ENCODE measurements around the gene CTSD.

GRCh38 chr11:1753929-1754305 is 9.8 kb downstream of the CTSD start:
- TF ChIP-seq ATF3 (IDR thresholded peaks at IDR 0.05) (no peak), CTCF (IDR thresholded peaks at IDR 0.05; ENCODE audit: low read depth, low read length, missing input control) (no peak), RAD21 (IDR thresholded peaks at IDR 0.05) (no peak), JUND (IDR thresholded peaks at IDR 0.05) (no peak), SP1 (IDR thresholded peaks at IDR 0.05) (no peak), HNF4A (conservative IDR thresholded peaks at IDR 0.05) (no peak), GABPA (IDR thresholded peaks at IDR 0.05 in 1 of 2, conservative IDR thresholded peaks at IDR 0.05 in 1 of 2) (no peak), TAF1 (conservative IDR thresholded peaks at IDR 0.05) (no peak), NR2F2 (IDR thresholded peaks at IDR 0.05) (no peak), EGR1 (IDR thresholded peaks at IDR 0.05; ENCODE audit: low read depth in 2 of 2) (no peak), YY1 (IDR thresholded peaks at IDR 0.05) (no peak), MAX (IDR thresholded peaks at IDR 0.05) (no peak), HNF4G (IDR thresholded peaks at IDR 0.05) (no peak)
- TF ChIP-seq, protein P1, sequence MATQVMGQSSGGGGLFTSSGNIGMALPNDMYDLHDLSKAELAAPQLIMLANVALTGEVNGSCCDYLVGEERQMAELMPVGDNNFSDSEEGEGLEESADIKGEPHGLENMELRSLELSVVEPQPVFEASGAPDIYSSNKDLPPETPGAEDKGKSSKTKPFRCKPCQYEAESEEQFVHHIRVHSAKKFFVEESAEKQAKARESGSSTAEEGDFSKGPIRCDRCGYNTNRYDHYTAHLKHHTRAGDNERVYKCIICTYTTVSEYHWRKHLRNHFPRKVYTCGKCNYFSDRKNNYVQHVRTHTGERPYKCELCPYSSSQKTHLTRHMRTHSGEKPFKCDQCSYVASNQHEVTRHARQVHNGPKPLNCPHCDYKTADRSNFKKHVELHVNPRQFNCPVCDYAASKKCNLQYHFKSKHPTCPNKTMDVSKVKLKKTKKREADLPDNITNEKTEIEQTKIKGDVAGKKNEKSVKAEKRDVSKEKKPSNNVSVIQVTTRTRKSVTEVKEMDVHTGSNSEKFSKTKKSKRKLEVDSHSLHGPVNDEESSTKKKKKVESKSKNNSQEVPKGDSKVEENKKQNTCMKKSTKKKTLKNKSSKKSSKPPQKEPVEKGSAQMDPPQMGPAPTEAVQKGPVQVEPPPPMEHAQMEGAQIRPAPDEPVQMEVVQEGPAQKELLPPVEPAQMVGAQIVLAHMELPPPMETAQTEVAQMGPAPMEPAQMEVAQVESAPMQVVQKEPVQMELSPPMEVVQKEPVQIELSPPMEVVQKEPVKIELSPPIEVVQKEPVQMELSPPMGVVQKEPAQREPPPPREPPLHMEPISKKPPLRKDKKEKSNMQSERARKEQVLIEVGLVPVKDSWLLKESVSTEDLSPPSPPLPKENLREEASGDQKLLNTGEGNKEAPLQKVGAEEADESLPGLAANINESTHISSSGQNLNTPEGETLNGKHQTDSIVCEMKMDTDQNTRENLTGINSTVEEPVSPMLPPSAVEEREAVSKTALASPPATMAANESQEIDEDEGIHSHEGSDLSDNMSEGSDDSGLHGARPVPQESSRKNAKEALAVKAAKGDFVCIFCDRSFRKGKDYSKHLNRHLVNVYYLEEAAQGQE (IDR thresholded peaks at IDR 0.05): no peak

Data from liver (tissue), 3 donors.